ENCODE measurements around the gene DENND1A.

DNA sequence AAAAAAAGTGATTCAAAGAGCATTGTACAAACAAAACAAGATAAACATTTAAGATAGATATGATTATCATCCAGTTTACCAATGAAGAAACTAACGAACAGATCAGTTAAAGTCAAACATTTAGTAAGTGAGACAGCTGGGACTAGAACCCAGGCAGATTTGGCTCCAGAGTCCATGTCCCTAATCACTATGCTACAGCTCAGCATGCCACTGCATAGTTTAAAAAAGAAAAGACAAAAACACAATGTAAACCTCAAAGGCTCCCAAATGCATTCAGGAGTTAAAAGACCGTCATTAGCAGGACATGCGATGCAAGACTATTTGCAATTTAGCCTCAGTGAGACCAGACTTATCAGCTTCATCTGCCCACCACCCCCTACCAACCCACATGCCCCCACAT is 36.8 kb downstream of the DENND1A start:
- TF ChIP-seq, protein P1, sequence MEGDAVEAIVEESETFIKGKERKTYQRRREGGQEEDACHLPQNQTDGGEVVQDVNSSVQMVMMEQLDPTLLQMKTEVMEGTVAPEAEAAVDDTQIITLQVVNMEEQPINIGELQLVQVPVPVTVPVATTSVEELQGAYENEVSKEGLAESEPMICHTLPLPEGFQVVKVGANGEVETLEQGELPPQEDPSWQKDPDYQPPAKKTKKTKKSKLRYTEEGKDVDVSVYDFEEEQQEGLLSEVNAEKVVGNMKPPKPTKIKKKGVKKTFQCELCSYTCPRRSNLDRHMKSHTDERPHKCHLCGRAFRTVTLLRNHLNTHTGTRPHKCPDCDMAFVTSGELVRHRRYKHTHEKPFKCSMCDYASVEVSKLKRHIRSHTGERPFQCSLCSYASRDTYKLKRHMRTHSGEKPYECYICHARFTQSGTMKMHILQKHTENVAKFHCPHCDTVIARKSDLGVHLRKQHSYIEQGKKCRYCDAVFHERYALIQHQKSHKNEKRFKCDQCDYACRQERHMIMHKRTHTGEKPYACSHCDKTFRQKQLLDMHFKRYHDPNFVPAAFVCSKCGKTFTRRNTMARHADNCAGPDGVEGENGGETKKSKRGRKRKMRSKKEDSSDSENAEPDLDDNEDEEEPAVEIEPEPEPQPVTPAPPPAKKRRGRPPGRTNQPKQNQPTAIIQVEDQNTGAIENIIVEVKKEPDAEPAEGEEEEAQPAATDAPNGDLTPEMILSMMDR (IDR thresholded peaks at IDR 0.05): no peak
- no peak for TF ChIP-seq POLR2AphosphoS5 (IDR thresholded peaks at IDR 0.05)
